ENCODE measurements around the gene CDH20. TPM values are rescaled to one million over a fixed set of nuclear protein-coding genes. Genes with fewer than 3 reads are reported as not detected.

The CDH20 gene
- total and polyA plus RNA-seq, 7 experiments from 2014 or later, result 0.15 to 0.44 (median 0.40) TPM; not detected in 4

- ChIA-PET CTCF (no interaction called here), POLR2A (no interaction called here)
- Mint-ChIP-seq H3K27me3 (peaks cover 0 to 26% (median 13%) of the 10 kb centered on the region in 5 donors), H3K36me3 (no peaks in the 10 kb centered on the region), H3K4me3 (no peak overlapping the region), H3K27ac (no peak overlapping the region), H3K9me3 (peaks cover 0 to 2% (median 0%) of the 10 kb centered on the region in 11 donors), H3K4me1 (no peaks in the 10 kb centered on the region)
- Histone ChIP-seq H3K4me3 (ENCODE audit: low read length) (no peak overlapping the region), H3K9me3 (ENCODE audit: control insufficient read depth in 2 of 3, low read length in 3 of 3) (no peaks in the 10 kb centered on the region), H3K36me3 (ENCODE audit: control insufficient read depth in 2 of 3, insufficient read depth in 3 of 3, low read length in 3 of 3) (no peaks in the 10 kb centered on the region), H3K4me1 (ENCODE audit: control insufficient read depth in 2 of 2, insufficient read depth in 2 of 2, low read length in 2 of 2) (no peaks in the 10 kb centered on the region), H3K27me3 (ENCODE audit: control insufficient read depth in 2 of 2, insufficient read depth in 2 of 2, low read length in 2 of 2) (no peaks in the 10 kb centered on the region), H3K27ac (ENCODE audit: low read depth, low read length) (no peak overlapping the region)
- no peak for ATAC-seq
- no peak for DNase-seq
- intact Hi-C loops (cut with micrococcal nuclease), result no loop called here
These were observed 198.7 kb downstream of the CDH20 start for GRCh38 chr18:61531891-61532290.

DNA sequence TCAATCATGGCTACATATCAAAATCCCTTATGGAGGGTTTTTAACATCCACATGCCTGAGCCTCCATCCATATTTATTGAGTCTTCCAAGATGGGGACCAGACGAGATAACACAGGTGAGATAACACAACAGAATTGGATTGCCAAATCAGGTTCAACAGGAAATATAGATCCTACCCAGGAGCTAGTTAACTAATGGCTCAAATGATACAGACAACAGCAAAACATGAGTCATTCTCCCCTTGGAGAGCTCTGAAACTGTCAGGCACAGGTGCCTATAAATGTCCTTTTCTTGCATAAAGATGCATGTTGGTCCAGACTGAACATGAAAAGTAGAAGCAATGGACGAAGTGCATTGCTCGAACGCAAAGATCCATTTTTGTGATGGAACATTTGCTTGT is 202.2 kb downstream of the CDH20 start:
- ChIA-PET POLR2A (no interaction called here), CTCF (no interaction called here)
- Mint-ChIP-seq H3K27me3 (peaks cover 0 to 22% (median 13%) of the 10 kb centered on the region in 5 donors), H3K9me3 (no peaks in the 10 kb centered on the region), H3K4me1 (no peaks in the 10 kb centered on the region), H3K4me3 (no peak overlapping the region), H3K27ac (no peak overlapping the region), H3K36me3 (no peaks in the 10 kb centered on the region)
- no peaks in the 10 kb centered on the region for H3K36me3 ChIP-seq (ENCODE audit: control insufficient read depth in 2 of 3, insufficient read depth in 3 of 3, low read length in 3 of 3)
- no peak overlapping the region for H3K4me3 ChIP-seq (ENCODE audit: low read length)
- H3K4me1 ChIP-seq (ENCODE audit: control insufficient read depth in 2 of 2, insufficient read depth in 2 of 2, low read length in 2 of 2), result no peaks in the 10 kb centered on the region
- DNase-seq (no peak), ATAC-seq (no peak)
- no peaks in the 10 kb centered on the region for H3K9me3 ChIP-seq (ENCODE audit: control insufficient read depth in 2 of 3, low read length in 3 of 3)
- H3K27me3 ChIP-seq (ENCODE audit: control insufficient read depth in 2 of 2, insufficient read depth in 2 of 2, low read length in 2 of 2), result no peaks in the 10 kb centered on the region
- H3K27ac ChIP-seq (ENCODE audit: low read depth, low read length), result no peak overlapping the region
- intact Hi-C loops (cut with micrococcal nuclease), result no loop called here

DNA sequence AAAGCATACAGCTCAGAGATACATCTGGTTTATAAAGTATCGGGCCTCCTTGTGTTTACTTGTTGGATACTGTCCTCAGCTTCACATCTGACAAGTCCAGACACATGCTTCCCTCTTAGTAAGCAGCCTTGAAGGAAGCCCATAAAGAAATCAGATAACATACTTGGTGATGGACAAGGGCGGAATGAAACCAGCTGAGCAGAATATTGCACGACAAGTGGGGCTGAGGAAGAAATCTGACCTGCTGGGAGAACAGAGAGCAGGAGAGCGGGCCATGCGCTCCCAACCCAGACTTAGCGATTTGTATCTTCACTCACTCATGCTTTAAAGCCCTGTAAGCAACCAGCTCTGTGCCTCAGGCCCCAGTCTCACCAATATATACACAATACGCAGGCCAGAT is 208.4 kb downstream of the CDH20 start:
- POLR2A ChIA-PET, result no interaction called here
- intact Hi-C loops (cut with micrococcal nuclease), result no loop called here

DNA sequence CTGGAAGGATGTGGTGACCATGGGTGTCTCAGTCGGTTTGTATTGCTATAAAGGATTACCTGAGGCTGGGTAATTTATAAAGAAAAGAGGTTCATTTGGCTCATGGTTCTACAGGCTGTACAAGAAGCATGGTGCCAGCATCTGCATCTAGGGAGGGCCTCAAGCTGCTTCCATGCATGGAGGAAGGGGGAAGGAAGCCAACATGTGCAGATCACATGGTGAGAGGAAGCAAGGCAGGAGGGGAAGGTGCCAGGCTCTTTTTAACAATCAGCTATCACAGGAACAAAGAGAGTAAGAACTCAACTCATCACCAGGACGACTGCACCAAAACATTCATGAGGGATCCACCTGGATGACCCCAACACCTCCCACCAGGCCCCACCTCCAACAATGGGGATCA is 209.4 kb downstream of the CDH20 start:
- H3K9me3 Mint-ChIP-seq, result no peaks in the 10 kb centered on the region
- Histone ChIP-seq H3K4me3 (ENCODE audit: low read length) (no peak overlapping the region), H3K27ac (ENCODE audit: low read depth, low read length) (no peak overlapping the region), H3K27me3 (ENCODE audit: control insufficient read depth in 2 of 2, insufficient read depth in 2 of 2, low read length in 2 of 2) (no peaks in the 10 kb centered on the region), H3K4me1 (ENCODE audit: control insufficient read depth in 2 of 2, insufficient read depth in 2 of 2, low read length in 2 of 2) (no peaks in the 10 kb centered on the region), H3K9me3 (ENCODE audit: control insufficient read depth in 2 of 3, low read length in 3 of 3) (no peaks in the 10 kb centered on the region), H3K36me3 (ENCODE audit: control insufficient read depth in 2 of 3, insufficient read depth in 3 of 3, low read length in 3 of 3) (no peaks in the 10 kb centered on the region)
- H3K4me1 Mint-ChIP-seq, result no peaks in the 10 kb centered on the region
- intact Hi-C loops (cut with micrococcal nuclease), result no loop called here
- ChIA-PET POLR2A (no interaction called here), CTCF (no interaction called here)
- no peak overlapping the region for H3K4me3 Mint-ChIP-seq
- ATAC-seq (no peak), DNase-seq (no peak)
- H3K36me3 Mint-ChIP-seq, result no peaks in the 10 kb centered on the region
- H3K27me3 Mint-ChIP-seq, result peaks cover 0 to 8% (median 5%) of the 10 kb centered on the region in 5 donors
- no peak overlapping the region for H3K27ac Mint-ChIP-seq

More for the DNA sequence above, 208.4 kb downstream of the CDH20 start:
- Mint-ChIP-seq H3K4me1 (no peaks in the 10 kb centered on the region), H3K9me3 (no peaks in the 10 kb centered on the region), H3K27me3 (peaks cover 0 to 8% (median 5%) of the 10 kb centered on the region in 5 donors), H3K27ac (no peak overlapping the region), H3K36me3 (no peaks in the 10 kb centered on the region), H3K4me3 (no peak overlapping the region)
- Histone ChIP-seq H3K4me3 (ENCODE audit: low read length) (no peak overlapping the region), H3K36me3 (ENCODE audit: control insufficient read depth in 2 of 3, insufficient read depth in 3 of 3, low read length in 3 of 3) (no peaks in the 10 kb centered on the region), H3K4me1 (ENCODE audit: control insufficient read depth in 2 of 2, insufficient read depth in 2 of 2, low read length in 2 of 2) (no peaks in the 10 kb centered on the region), H3K9me3 (ENCODE audit: control insufficient read depth in 2 of 3, low read length in 3 of 3) (no peaks in the 10 kb centered on the region), H3K27ac (ENCODE audit: low read depth, low read length) (no peak overlapping the region), H3K27me3 (ENCODE audit: control insufficient read depth in 2 of 2, insufficient read depth in 2 of 2, low read length in 2 of 2) (no peaks in the 10 kb centered on the region)
- DNase-seq (no peak), ATAC-seq (no peak)
- CTCF ChIA-PET, result no interaction called here

- Mint-ChIP-seq H3K4me1 (no peaks in the 10 kb centered on the region), H3K36me3 (no peaks in the 10 kb centered on the region), H3K27me3 (peaks cover 0 to 8% (median 5%) of the 10 kb centered on the region in 5 donors), H3K27ac (no peak overlapping the region), H3K4me3 (no peak overlapping the region), H3K9me3 (no peaks in the 10 kb centered on the region)
- H3K9me3 ChIP-seq (ENCODE audit: control insufficient read depth in 2 of 3, low read length in 3 of 3), result no peaks in the 10 kb centered on the region
- H3K4me1 ChIP-seq (ENCODE audit: control insufficient read depth in 2 of 2, insufficient read depth in 2 of 2, low read length in 2 of 2), result no peaks in the 10 kb centered on the region
- H3K36me3 ChIP-seq (ENCODE audit: control insufficient read depth in 2 of 3, insufficient read depth in 3 of 3, low read length in 3 of 3), result no peaks in the 10 kb centered on the region
- H3K27ac ChIP-seq (ENCODE audit: low read depth, low read length), result no peak overlapping the region
- POLR2A ChIA-PET, result no interaction called here
- ATAC-seq (no peak), DNase-seq (no peak)
- H3K4me3 ChIP-seq (ENCODE audit: low read length), result no peak overlapping the region
- H3K27me3 ChIP-seq (ENCODE audit: control insufficient read depth in 2 of 2, insufficient read depth in 2 of 2, low read length in 2 of 2), result no peaks in the 10 kb centered on the region
- intact Hi-C loops (cut with micrococcal nuclease), result no loop called here
- CTCF ChIA-PET, result no interaction called here
These were observed 210.3 kb downstream of the CDH20 start for GRCh38 chr18:61543518-61543917.

- no peak for ATAC-seq
- POLR2A ChIA-PET, result no interaction called here
- intact Hi-C loops (cut with micrococcal nuclease), result no loop called here
These were observed 210.9 kb downstream of the CDH20 start for GRCh38 chr18:61544178-61544577.

GRCh38 chr18:61545281-61546245 is 212.3 kb downstream of the CDH20 start:
- Histone ChIP-seq H3K9me3 (ENCODE audit: control insufficient read depth in 2 of 3, low read length in 3 of 3) (no peaks in the 10 kb centered on the region), H3K27ac (ENCODE audit: low read depth, low read length) (no peak overlapping the region), H3K36me3 (ENCODE audit: control insufficient read depth in 2 of 3, insufficient read depth in 3 of 3, low read length in 3 of 3) (no peaks in the 10 kb centered on the region), H3K4me3 (ENCODE audit: low read length) (no peak overlapping the region), H3K27me3 (ENCODE audit: control insufficient read depth in 2 of 2, insufficient read depth in 2 of 2, low read length in 2 of 2) (no peaks in the 10 kb centered on the region), H3K4me1 (ENCODE audit: control insufficient read depth in 2 of 2, insufficient read depth in 2 of 2, low read length in 2 of 2) (no peaks in the 10 kb centered on the region)
- no peak overlapping the region for H3K27ac Mint-ChIP-seq
- peaks cover 0 to 18% (median 6%) of the 10 kb centered on the region in 5 donors for H3K27me3 Mint-ChIP-seq
- no peak for DNase-seq
- intact Hi-C loops (cut with micrococcal nuclease), result no loop called here
- no peak for ATAC-seq
- POLR2A ChIA-PET, result no interaction called here
- no peaks in the 10 kb centered on the region for H3K4me1 Mint-ChIP-seq
- no peak overlapping the region for H3K4me3 Mint-ChIP-seq
- no peaks in the 10 kb centered on the region for H3K36me3 Mint-ChIP-seq
- no peaks in the 10 kb centered on the region for H3K9me3 Mint-ChIP-seq
- CTCF ChIA-PET, result interaction anchor here (0.6 kb wide), 1 partner anchor 1792 kb away, joined by 6 read pairs; no protein-coding TSS in a partner anchor

More at GRCh38 chr18:61544178-61544577, 210.9 kb downstream of the CDH20 start:
- Mint-ChIP-seq H3K27ac (no peak overlapping the region), H3K4me1 (no peaks in the 10 kb centered on the region), H3K4me3 (no peak overlapping the region), H3K9me3 (no peaks in the 10 kb centered on the region), H3K36me3 (no peaks in the 10 kb centered on the region), H3K27me3 (peaks cover 0 to 8% (median 6%) of the 10 kb centered on the region in 5 donors)
- CTCF ChIA-PET, result no interaction called here
- Histone ChIP-seq H3K36me3 (ENCODE audit: control insufficient read depth in 2 of 3, insufficient read depth in 3 of 3, low read length in 3 of 3) (no peaks in the 10 kb centered on the region), H3K4me3 (ENCODE audit: low read length) (no peak overlapping the region), H3K4me1 (ENCODE audit: control insufficient read depth in 2 of 2, insufficient read depth in 2 of 2, low read length in 2 of 2) (no peaks in the 10 kb centered on the region), H3K27ac (ENCODE audit: low read depth, low read length) (no peak overlapping the region), H3K9me3 (ENCODE audit: control insufficient read depth in 2 of 3, low read length in 3 of 3) (no peaks in the 10 kb centered on the region), H3K27me3 (ENCODE audit: control insufficient read depth in 2 of 2, insufficient read depth in 2 of 2, low read length in 2 of 2) (no peaks in the 10 kb centered on the region)
- DNase-seq, result no peak

Measured in naive thymus-derived CD4-positive, alpha-beta T cell (primary cell).